C4-2B (cell line): Measurements from ENCODE around the gene STK38L.

Experiments used
- H3K27ac ChIP-seq: fragments of 450-650 bp; 2 replicates; pipeline ENCODE4 v1.5.1; 2017
- CTCF ChIP-seq: fragments of 450-650 bp; conservative IDR thresholded peaks from 2 replicates; pipeline ENCODE4 v1.5.1; 2017; ENCODE audit warnings: mild to moderate bottlenecking
- ZFX ChIP-seq: fragments of 450-650 bp; IDR thresholded peaks from 2 replicates; pipeline ENCODE4 v1.6.1; 2017

Gene STK38L

GRCh38 chr12:27276275-27276674, 32.2 kb downstream of the STK38L start:
- H3K27ac ChIP-seq: no peak overlapping the region
- TF ChIP-seq ZFX: no peak
- TF ChIP-seq CTCF: no peak

DNA sequence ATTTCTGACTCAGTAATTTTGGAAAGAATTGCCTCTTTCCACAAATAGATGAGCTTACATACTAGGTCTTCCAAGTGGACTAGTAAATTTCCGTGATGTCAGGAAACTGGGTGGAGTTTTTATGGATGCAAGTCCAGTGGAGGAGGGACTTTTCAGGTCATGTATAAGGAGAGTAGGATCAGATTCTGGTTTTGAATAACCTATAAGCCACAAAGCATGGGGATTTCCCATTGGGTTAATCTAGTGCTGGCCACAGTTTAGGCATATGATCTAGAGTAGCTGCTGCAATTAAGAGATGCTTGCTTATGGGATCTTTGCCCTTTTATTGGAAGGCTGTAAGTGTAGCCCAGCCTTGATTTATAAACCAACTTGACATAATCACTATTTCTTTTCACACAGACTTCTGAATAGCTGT, 33.8 kb downstream of the STK38L start:
- no peak for TF ChIP-seq CTCF
- H3K27ac ChIP-seq: no peak overlapping the region

GRCh38 chr12:27279826-27280225, 35.7 kb downstream of the STK38L start:
- no peak for TF ChIP-seq CTCF
- no peak for TF ChIP-seq ZFX
- peak overlapping the region; percentile 84 for H3K27ac ChIP-seq

- no peak for TF ChIP-seq CTCF
- no peak for TF ChIP-seq ZFX
- peak overlapping the region; percentile 57 for H3K27ac ChIP-seq
Measured at GRCh38 chr12:27280412-27280811, 36.3 kb downstream of the STK38L start.

- TF ChIP-seq CTCF: no peak
- no peak for TF ChIP-seq ZFX
- no peak overlapping the region for H3K27ac ChIP-seq
Measured at GRCh38 chr12:27282754-27283153, 38.7 kb downstream of the STK38L start.

GRCh38 chr12:27284021-27284420, 39.9 kb downstream of the STK38L start:
- TF ChIP-seq CTCF (no peak), ZFX (no peak)
- H3K27ac ChIP-seq: no peak overlapping the region

DNA sequence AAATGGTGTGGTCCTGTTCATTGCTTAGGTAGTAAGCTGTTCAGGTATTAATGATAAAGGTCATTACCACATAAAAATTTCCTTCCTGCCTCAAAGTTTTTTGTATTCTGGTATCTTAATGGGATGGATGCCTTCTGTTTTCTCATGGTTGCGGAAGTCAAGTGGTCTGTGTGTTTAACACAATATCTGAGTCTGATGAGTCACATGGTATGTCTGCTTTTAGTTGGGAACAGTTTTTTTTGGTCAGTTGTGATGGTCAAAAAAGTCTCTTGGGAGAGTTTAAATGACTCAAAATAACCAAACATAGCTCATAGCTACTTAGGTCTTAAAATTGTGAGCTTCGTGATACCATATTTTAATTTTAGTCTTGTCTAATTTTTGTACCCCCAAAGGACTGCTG, 40.7 kb downstream of the STK38L start:
- no peak overlapping the region for H3K27ac ChIP-seq
- TF ChIP-seq ZFX: no peak
- TF ChIP-seq CTCF: no peak
